Measurements from ENCODE around the gene DPH1. TPM values are rescaled to one million over a fixed set of nuclear protein-coding genes. Genes with fewer than 3 reads are reported as not detected.
A peak's percentile ranks its signal among the peaks of the same experiment; 100 is the strongest.

Gene DPH1
- total RNA-seq, 2 donors from 2014 or later: 17.2 to 21.6 TPM

DNA sequence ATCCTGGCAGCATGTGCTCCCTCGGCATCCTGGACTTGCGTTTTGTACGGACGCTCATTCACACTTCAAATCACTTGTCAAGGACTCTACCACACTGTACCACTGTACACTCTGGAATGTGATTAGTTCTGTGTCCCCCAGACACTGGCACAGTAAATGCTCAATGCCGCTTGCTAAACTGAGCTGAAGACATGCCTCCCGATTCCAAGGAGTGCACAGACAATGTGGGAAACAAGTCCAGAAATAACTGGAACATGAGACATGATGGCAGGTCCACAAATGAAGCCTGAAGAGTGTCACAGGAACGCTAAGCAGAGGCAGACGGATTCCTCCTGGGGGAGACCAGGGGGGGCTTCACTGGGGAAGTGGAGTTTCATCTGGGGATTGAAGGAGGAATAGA lies 47.1 kb downstream of the DPH1 start:
- Histone ChIP-seq H3K4me3 (no peak overlapping the region), H3K27ac (peak overlapping the region in 1 of 2 donors; percentile 69), H3K36me3 (peaks cover 30% of the 10 kb centered on the region), H3K4me1 (peaks cover 0 to 45% of the 10 kb centered on the region in 2 donors), H3K27me3 (no peaks in the 10 kb centered on the region), H3K9me3 (no peaks in the 10 kb centered on the region)
- DNase-seq (ENCODE audit: low spot score): no peak
- TF ChIP-seq, protein P1, sequence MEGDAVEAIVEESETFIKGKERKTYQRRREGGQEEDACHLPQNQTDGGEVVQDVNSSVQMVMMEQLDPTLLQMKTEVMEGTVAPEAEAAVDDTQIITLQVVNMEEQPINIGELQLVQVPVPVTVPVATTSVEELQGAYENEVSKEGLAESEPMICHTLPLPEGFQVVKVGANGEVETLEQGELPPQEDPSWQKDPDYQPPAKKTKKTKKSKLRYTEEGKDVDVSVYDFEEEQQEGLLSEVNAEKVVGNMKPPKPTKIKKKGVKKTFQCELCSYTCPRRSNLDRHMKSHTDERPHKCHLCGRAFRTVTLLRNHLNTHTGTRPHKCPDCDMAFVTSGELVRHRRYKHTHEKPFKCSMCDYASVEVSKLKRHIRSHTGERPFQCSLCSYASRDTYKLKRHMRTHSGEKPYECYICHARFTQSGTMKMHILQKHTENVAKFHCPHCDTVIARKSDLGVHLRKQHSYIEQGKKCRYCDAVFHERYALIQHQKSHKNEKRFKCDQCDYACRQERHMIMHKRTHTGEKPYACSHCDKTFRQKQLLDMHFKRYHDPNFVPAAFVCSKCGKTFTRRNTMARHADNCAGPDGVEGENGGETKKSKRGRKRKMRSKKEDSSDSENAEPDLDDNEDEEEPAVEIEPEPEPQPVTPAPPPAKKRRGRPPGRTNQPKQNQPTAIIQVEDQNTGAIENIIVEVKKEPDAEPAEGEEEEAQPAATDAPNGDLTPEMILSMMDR (IDR thresholded peaks at IDR 0.05): no peak

DNA sequence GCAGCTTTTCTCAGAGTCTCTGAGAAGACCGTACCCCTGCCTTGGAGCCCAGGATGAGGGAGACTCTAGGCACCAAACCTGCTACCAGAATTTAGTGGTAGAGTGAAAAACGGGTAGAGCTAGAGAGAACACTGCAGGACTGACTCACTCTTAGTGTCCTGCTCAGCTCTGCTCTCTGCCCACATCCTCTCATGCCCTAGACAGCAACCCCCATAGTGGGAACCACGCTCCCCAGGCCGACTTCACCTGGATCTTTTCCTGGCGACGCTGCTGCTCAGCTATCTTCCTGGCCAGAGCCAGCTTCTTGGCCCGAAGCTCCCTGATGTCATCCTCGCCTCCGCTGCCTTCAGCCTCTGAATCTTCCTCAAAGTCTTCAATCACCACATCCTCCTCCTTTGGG lies 51.6 kb downstream of the DPH1 start:
- DNase-seq (ENCODE audit: low spot score): no peak
- Histone ChIP-seq H3K4me3 (no peak overlapping the region), H3K4me1 (peaks cover 0 to 51% of the 10 kb centered on the region in 2 donors), H3K27me3 (no peaks in the 10 kb centered on the region), H3K36me3 (peaks cover 32% of the 10 kb centered on the region), H3K9me3 (no peaks in the 10 kb centered on the region), H3K27ac (no peak overlapping the region)
- TF ChIP-seq, protein P1 (IDR thresholded peaks at IDR 0.05): no peak

DNA sequence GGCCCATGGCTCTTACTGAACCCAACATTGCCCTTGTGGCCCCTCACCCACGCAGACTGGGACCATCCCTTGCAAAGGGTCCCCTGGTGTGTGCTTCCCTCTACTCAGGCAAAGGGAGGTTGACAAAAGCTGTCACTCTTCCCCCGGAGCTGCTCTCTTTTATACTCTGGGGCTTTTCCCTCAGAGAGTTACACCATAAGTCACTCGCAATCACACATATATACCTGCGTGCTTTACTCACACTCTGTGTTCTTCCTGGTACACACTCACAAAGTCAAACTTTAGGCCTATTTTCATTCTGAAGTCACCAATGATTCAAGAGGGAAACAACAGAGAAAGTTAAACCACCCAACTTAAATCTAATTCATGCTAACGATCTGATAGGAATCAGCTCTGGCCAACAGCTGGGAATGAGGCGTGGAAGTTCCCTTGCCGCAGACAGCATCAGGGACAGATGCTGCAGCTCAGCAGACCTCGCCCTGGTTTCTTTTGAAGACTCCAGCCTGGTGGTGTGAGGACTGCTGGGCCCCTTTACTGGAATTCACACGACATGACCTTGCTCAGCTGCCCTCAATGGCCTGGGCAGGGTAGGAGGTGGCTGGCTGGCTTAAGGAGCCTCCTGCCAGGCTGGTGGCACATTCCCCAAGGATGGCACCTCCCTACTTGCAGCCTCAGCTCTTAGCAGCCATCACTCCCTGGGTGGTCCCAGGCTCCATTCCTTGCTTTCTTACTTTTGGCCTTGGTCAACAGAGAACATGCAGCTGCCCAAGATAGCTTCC lies 52.2 kb downstream of the DPH1 start:
- Histone ChIP-seq H3K4me3 (no peak overlapping the region), H3K27ac (peak overlapping the region; percentile 76 to 89), H3K27me3 (no peaks in the 10 kb centered on the region), H3K36me3 (peaks cover 28% of the 10 kb centered on the region), H3K9me3 (no peaks in the 10 kb centered on the region), H3K4me1 (peaks cover 0 to 51% of the 10 kb centered on the region in 2 donors)
- TF ChIP-seq, protein P1 (IDR thresholded peaks at IDR 0.05): no peak
- DNase-seq (ENCODE audit: low spot score): no peak

DNA sequence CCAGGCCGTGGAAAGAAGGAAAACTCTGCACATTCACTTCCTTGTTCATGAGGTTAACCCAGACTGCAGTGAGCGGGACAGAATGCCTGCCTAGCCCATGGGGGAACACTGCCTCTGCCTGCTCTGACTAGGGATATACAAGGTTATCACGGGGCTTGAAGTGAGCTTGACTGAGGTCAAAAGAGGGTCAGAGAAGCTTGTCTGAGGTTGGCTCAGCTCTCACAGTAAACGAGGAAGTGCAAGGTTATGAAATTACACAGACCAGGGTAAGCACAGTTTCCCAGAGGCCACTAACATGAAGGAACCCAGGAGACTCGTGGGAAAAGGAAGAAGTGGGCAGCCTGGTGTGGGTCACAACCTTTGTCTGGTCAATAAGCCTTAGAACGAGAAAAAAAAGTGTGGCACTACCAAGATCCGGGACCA lies 53.7 kb downstream of the DPH1 start:
- Histone ChIP-seq H3K27me3 (no peaks in the 10 kb centered on the region), H3K9me3 (no peaks in the 10 kb centered on the region), H3K27ac (peak overlapping the region; percentile 76 to 89), H3K36me3 (peaks cover 26% of the 10 kb centered on the region), H3K4me1 (peaks cover 0 to 65% of the 10 kb centered on the region in 2 donors), H3K4me3 (no peak overlapping the region)
- TF ChIP-seq, protein P1 (IDR thresholded peaks at IDR 0.05): no peak
- no peak for DNase-seq (ENCODE audit: low spot score)

DNA sequence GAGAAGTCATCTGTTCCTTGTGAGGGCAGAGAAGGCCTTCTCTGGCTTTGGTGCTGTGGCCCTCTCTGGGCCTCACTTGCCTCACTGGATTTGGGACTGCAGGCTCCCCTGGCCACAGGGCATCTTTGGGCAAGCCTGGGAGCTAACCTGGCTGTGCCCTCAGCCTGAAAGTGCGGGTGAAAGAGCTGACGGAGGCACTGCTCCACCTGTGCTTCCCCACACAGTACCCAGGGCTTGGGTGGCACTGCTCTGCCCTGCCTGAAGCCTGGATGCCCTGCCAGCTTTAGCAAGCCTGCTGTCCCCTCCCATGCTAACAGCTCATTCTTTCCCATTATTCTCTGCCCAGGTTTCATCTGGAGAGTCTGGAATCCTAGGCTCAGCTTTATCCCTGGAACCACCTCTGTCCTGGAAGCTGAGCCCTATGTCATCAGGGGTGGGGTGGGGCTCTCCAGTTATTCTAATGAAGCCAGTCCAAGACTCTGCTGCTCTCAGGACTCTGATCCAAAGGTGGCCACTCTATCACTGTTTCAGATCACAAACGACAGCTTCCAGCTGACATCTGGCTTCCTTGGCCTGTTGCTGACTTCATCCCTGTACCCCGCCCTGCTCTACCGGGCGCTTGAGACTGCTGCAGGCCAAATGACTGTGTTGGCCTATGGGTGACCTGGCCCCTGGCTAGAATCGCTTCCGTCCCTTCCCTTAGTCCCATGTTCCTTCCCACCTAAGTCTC lies 54.2 kb downstream of the DPH1 start:
- Histone ChIP-seq H3K9me3 (no peaks in the 10 kb centered on the region), H3K4me1 (peaks cover 0 to 70% of the 10 kb centered on the region in 2 donors), H3K36me3 (peaks cover 26% of the 10 kb centered on the region), H3K27me3 (no peaks in the 10 kb centered on the region), H3K4me3 (no peak overlapping the region), H3K27ac (peak overlapping the region; percentile 76 to 89)
- DNase-seq (ENCODE audit: low spot score): peak; percentile 90
- TF ChIP-seq, protein P1 (IDR thresholded peaks at IDR 0.05): no peak
